SK-N-SH treated with all-trans-retinoic acid at 6 μM for 48 hours (cell line): ENCODE results near the gene TRAPPC6A.

Experiments used
- ATAC-seq: fragments of 200-7000 bp; cut with Tn5 transposase; 3 replicates; pipeline ENCODE4 v1.9.1; 2020; ENCODE audit warnings: mild to moderate bottlenecking, moderate library complexity
- BACH2 ChIP-seq: fragments of 250-450 bp; sonication (Bioruptor Pico); IDR thresholded peaks from 2 replicates; pipeline ENCODE4 v1.9.0; 2021; ENCODE audit warnings: mild to moderate bottlenecking, borderline replicate concordance
- CREB5 ChIP-seq: fragments of 250-450 bp; sonication (Bioruptor Pico); IDR thresholded peaks from 2 replicates; pipeline ENCODE4 v1.5.1; 2020; ENCODE audit warnings: low read depth, mild to moderate bottlenecking, moderate library complexity
- CSDC2 ChIP-seq: fragments of 250-450 bp; sonication (Bioruptor Pico); IDR thresholded peaks from 2 replicates; pipeline ENCODE4 v1.5.0; 2020; ENCODE audit warnings: mild to moderate bottlenecking, moderate library complexity
- CSRNP3 ChIP-seq: fragments of 250-450 bp; sonication (Bioruptor Pico); IDR thresholded peaks from 2 replicates; pipeline ENCODE4 v1.5.1; 2021; ENCODE audit warnings: mild to moderate bottlenecking, moderate library complexity
- ESRRG ChIP-seq: fragments of 250-450 bp; sonication (Bioruptor Pico); IDR thresholded peaks from 2 replicates; pipeline ENCODE4 v1.6.1; 2021; ENCODE audit warnings: mild to moderate bottlenecking
- GLIS3 ChIP-seq: fragments of 250-450 bp; sonication (Bioruptor Pico); IDR thresholded peaks from 2 replicates; pipeline ENCODE4 v1.5.0; 2020; ENCODE audit warnings: mild to moderate bottlenecking, moderate library complexity
- ISL1 ChIP-seq: fragments of 250-450 bp; sonication (Bioruptor Pico); IDR thresholded peaks from 2 replicates; pipeline ENCODE4 v2.1.2; 2022; ENCODE audit warnings: mild to moderate bottlenecking, moderate library complexity
- OSR1 ChIP-seq: fragments of 250-450 bp; sonication (Bioruptor Pico); IDR thresholded peaks from 2 replicates; pipeline ENCODE4 v1.8.0; 2022; ENCODE audit warnings: moderate library complexity, mild to moderate bottlenecking, inconsistent platforms
- PATZ1 ChIP-seq: fragments of 250-450 bp; sonication (Bioruptor Pico); IDR thresholded peaks from 2 replicates; pipeline ENCODE4 v1.8.0; 2020; ENCODE audit warnings: mild to moderate bottlenecking, moderate library complexity, borderline replicate concordance
- POU6F1 ChIP-seq: fragments of 250-450 bp; sonication (Bioruptor Pico); IDR thresholded peaks from 2 replicates; pipeline ENCODE4 v1.8.0; 2021; ENCODE audit warnings: low read depth, mild to moderate bottlenecking, moderate library complexity, borderline replicate concordance
- PPARA ChIP-seq: fragments of 250-450 bp; sonication (Bioruptor Pico); IDR thresholded peaks from 2 replicates; pipeline ENCODE4 v1.5.0; 2020; ENCODE audit warnings: mild to moderate bottlenecking, borderline replicate concordance
- RARB ChIP-seq: fragments of 250-450 bp; sonication (Bioruptor Pico); IDR thresholded peaks from 2 replicates; pipeline ENCODE4 v1.8.0; 2021; ENCODE audit warnings: mild to moderate bottlenecking, moderate library complexity
- TCF4 ChIP-seq: fragments of 250-450 bp; sonication (Bioruptor Pico); IDR thresholded peaks from 2 replicates; pipeline ENCODE4 v1.8.0; 2021; ENCODE audit warnings: mild to moderate bottlenecking, moderate library complexity, borderline replicate concordance
- TOX ChIP-seq: fragments of 250-450 bp; sonication (Bioruptor Pico); IDR thresholded peaks from 2 replicates; pipeline ENCODE4 v1.8.0; 2021; ENCODE audit warnings: mild to moderate bottlenecking, moderate library complexity, borderline replicate concordance
- TSHZ2 ChIP-seq: fragments of 250-450 bp; sonication (Bioruptor Pico); IDR thresholded peaks from 2 replicates; pipeline ENCODE4 v1.5.0; 2020; ENCODE audit warnings: mild to moderate bottlenecking, moderate library complexity
- ZC3H10 ChIP-seq: fragments of 250-450 bp; sonication (Bioruptor Pico); IDR thresholded peaks from 2 replicates; pipeline ENCODE4 v1.5.1; 2021; ENCODE audit warnings: mild to moderate bottlenecking, moderate library complexity
- ZFP3 ChIP-seq: fragments of 250-450 bp; sonication (Bioruptor Pico); IDR thresholded peaks from 2 replicates; pipeline ENCODE4 v1.5.0; 2020; ENCODE audit warnings: mild to moderate bottlenecking, moderate library complexity
- ZFP30 ChIP-seq: fragments of 450-650 bp; formaldehyde crosslinking; IDR thresholded peaks from 2 replicates; pipeline ENCODE4 v1.5.0; 2022; ENCODE audit warnings: mild to moderate bottlenecking, moderate library complexity
- ZNF565 ChIP-seq: fragments of 450-650 bp; formaldehyde crosslinking; conservative IDR thresholded peaks from 2 replicates; pipeline ENCODE4 v1.5.0; 2020; ENCODE audit warnings: low read depth, mild to moderate bottlenecking, moderate library complexity
- ZNF70 ChIP-seq: fragments of 450-650 bp; formaldehyde crosslinking; IDR thresholded peaks from 2 replicates; pipeline ENCODE4 v1.5.0; 2020; ENCODE audit warnings: mild to moderate bottlenecking, moderate library complexity
- ZNF8 ChIP-seq: fragments of 450-650 bp; formaldehyde crosslinking; IDR thresholded peaks from 2 replicates; pipeline ENCODE4 v1.5.0; 2020; ENCODE audit warnings: mild to moderate bottlenecking, moderate library complexity

TRAPPC6A gene

GRCh38 chr19:45206328-45206727 is 28.3 kb upstream of the TRAPPC6A start:
- TF ChIP-seq ZFP3 (CRISPR knock-in tag) (no peak), ZC3H10 (CRISPR knock-in tag) (no peak), OSR1 (CRISPR knock-in tag) (no peak)
- ATAC-seq: no peak

GRCh38 chr19:45205810-45206209 is 27.8 kb upstream of the TRAPPC6A start:
- ATAC-seq: no peak
- TF ChIP-seq ISL1 (CRISPR knock-in tag) (no peak), PPARA (no peak)

- TF ChIP-seq CSRNP3 (CRISPR knock-in tag) (no peak), ZFP30 (CRISPR knock-in tag) (no peak), ZC3H10 (CRISPR knock-in tag) (no peak), ZFP3 (CRISPR knock-in tag) (no peak), BACH2 (CRISPR knock-in tag) (no peak)
- no peak for ATAC-seq
Measured at GRCh38 chr19:45202637-45203036, 24.6 kb upstream of the TRAPPC6A start.

GRCh38 chr19:45200568-45200967 is 22.5 kb upstream of the TRAPPC6A start:
- ATAC-seq: peak; percentile 76
- no peak for TF ChIP-seq CREB5
- TF ChIP-seq GLIS3 (CRISPR knock-in tag): no peak

- TF ChIP-seq OSR1 (CRISPR knock-in tag) (no peak), RARB (CRISPR knock-in tag) (no peak), ZC3H10 (CRISPR knock-in tag) (no peak), TSHZ2 (no peak), ISL1 (CRISPR knock-in tag) (no peak), GLIS3 (CRISPR knock-in tag) (no peak), CSDC2 (no peak), CSRNP3 (CRISPR knock-in tag) (no peak), PATZ1 (CRISPR knock-in tag) (no peak), TOX (CRISPR knock-in tag) (no peak), ZNF70 (CRISPR knock-in tag) (no peak), ZNF8 (CRISPR knock-in tag) (no peak), POU6F1 (CRISPR knock-in tag) (no peak), ZNF565 (no peak), TCF4 (no peak), ZFP30 (CRISPR knock-in tag) (no peak), CREB5 (no peak), ESRRG (no peak), ZFP3 (CRISPR knock-in tag) (no peak), BACH2 (CRISPR knock-in tag) (no peak)
- no peak for ATAC-seq
Measured at GRCh38 chr19:45195764-45196163, 17.7 kb upstream of the TRAPPC6A start.
